AG09309 (cell line): ENCODE results near the gene TGFA.

Source experiments
- DNase-seq: peaks from one replicate; pipeline ENCODE4 v3.0.0-alpha.2; 2010; ENCODE audit warnings: low read depth
- H3K4me3 ChIP-seq: 2 replicates; pipeline ENCODE4 v1.5.1; 2011; ENCODE audit warnings: mild to moderate bottlenecking, low read depth, low read length, moderate library complexity; ENCODE audit not compliant: control insufficient read depth
- CTCF ChIP-seq: IDR thresholded peaks from 2 replicates; pipeline ENCODE4 v1.5.1; 2011; ENCODE audit warnings: mild to moderate bottlenecking, low read depth, low read length, inconsistent platforms; ENCODE audit not compliant: insufficient read depth, control insufficient read depth; ENCODE audit errors: missing control alignments

Gene TGFA

GRCh38 chr2:70473101-70473722 is 80.4 kb downstream of the TGFA start:
- no peak overlapping the region for H3K4me3 ChIP-seq
- TF ChIP-seq CTCF: no peak
- DNase-seq: no peak

- no peak for DNase-seq
- H3K4me3 ChIP-seq: no peak overlapping the region
- no peak for TF ChIP-seq CTCF
These were observed 81.3 kb downstream of the TGFA start for GRCh38 chr2:70472221-70472890.

DNA sequence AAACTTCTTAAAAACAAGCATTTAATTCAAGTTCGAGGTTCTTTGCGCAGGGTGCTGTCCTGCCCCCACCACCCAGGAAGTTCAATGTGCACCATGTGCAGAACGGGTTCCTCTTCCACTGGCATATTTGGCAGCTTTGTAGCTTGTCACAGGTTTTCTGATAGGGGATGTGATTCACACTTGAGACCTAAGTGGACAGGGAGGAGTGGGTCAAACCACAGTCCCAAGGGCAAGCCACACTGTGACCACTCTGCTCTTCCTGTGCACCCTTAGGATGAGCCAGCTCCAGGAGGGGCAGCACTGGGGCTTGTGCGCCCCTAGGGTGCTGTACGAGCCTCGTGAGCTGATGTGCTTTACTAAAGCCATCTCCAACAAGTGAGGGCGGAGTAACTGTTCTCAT is 82.5 kb downstream of the TGFA start:
- no peak for TF ChIP-seq CTCF
- no peak overlapping the region for H3K4me3 ChIP-seq
- DNase-seq: no peak

- DNase-seq: no peak
- H3K4me3 ChIP-seq: no peak overlapping the region
- TF ChIP-seq CTCF: no peak
These were observed 83.7 kb downstream of the TGFA start for GRCh38 chr2:70469961-70470360.

DNA sequence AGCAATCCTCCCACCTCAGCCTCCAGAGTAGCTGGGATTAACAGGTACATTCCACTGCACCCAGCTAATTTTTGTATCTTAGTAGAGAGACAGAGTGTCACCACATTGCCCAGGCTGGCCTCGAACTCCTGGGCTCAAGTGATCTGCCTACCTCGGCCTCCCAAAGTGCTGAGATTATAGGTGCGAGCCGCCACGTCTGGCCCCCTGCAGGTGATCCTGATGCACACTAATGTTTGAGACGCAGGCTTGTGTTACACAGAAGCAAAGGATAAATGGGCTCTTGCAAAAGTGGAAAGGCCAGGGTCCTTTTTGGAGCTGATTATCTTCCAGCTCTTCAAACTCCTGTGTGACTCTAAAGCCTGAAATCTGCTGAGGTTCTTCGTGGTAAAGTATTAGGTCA is 84.2 kb downstream of the TGFA start:
- TF ChIP-seq CTCF: no peak
- no peak for DNase-seq
- H3K4me3 ChIP-seq: no peak overlapping the region

DNA sequence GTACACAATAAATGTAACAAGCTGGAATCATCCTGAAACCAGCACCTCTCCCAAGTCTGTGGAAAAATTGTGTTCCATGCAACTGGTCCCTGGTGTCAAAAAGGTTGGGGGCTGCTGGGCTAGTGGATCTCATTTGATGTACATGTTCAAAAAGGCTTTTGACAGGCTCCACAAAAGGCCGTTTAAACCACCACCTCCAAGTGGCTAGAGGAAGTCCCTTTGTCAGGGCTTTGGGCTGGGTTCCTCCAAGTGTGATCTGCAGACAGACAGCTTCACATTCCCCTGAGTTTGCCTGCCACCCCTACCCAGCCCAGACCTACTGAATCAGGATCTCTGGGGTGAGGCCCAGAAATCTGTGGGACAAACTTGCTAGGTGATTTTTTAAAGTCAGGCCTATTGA is 84.7 kb downstream of the TGFA start:
- TF ChIP-seq CTCF: no peak

More for the DNA sequence above, 84.7 kb downstream of the TGFA start:
- DNase-seq: no peak
- H3K4me3 ChIP-seq: no peak overlapping the region
